Activated naive CD8-positive, alpha-beta T cell treated with anti-CD3 and anti-CD28 coated beads, Interleukin-2, amount 50 U/mL, for 16 hours (primary cell): ENCODE measurements around the gene ADRB1.

Experiments
- DNase-seq: peaks from one replicate; pipeline ENCODE4 v3.0.0-alpha.2; 2020; ENCODE audit warnings: low read depth, low spot score

The ADRB1 gene

DNA sequence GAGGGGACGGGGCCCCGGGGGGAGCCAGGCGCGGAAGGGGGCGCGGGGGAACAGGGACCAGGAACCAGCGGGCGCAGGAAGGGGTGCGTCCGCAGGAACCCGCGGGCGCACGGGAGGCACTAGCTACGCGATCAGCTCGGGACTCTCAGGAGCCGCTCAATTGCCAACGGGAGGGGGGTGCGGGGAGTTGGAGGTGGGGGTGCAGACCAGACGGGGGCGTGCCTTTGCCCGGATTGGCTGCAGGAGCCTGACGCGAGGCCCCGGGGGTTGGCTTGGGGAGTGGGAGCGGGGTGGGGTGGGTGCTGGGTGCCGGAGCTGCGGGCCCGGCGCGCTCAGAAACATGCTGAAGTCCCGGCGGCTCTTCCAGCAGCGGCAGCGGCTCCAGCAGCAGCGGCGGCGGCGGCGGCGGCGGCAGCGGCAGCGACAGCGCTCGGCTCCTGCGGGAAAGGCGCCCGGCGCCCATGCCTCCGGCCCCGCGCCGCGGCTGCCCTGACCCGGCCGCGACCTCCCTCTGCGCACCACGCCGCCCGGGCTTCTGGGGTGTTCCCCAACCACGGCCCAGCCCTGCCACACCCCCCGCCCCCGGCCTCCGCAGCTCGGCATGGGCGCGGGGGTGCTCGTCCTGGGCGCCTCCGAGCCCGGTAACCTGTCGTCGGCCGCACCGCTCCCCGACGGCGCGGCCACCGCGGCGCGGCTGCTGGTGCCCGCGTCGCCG, at the start of gene ADRB1:
Gene ADRB1, plus strand, starts transcription at position 335 of the 715 bp plus-strand sequence. Its CDS starts 267 bp downstream, at position 602.
- DNase-seq, result no peak

DNA sequence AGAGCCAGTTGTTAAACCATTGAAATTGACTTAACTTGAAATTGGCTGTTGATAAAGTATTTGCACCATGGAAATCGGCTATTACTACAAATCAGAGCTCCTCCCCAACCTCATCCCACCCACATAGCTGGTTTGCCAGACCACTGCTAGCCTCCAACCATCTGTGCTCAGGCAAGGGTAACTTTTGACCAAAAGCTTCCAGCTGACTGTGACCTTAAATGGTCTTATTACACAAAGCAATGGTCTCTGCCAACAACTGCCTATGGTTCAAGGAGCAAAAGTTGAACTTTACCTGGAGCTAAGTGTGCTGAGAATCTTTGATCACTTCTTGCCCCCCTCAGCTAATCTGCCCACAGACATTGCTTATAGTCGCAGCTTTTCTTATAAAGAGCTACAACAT, 48.5 kb upstream of the ADRB1 start:
- DNase-seq, result no peak

DNA sequence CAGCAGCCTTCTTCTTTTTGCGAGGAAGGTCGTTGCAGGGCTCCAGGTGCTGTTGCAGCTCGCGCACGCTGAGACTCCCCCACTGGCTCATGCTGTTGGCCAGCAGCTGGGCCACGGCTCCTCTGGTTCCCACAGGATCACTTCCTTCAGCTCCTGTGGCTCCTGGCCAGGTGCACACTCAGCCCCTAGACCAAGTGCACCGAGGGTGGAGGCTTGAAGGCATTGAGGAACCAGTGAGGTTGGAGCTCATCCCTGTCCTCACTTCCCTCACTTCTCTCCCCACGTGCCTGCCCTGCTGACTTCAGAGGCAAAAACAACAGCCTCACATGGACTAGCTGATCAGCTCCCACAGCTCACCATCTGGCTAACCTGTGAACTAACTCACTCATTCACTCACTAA, 46.2 kb upstream of the ADRB1 start:
- no peak for DNase-seq

DNA sequence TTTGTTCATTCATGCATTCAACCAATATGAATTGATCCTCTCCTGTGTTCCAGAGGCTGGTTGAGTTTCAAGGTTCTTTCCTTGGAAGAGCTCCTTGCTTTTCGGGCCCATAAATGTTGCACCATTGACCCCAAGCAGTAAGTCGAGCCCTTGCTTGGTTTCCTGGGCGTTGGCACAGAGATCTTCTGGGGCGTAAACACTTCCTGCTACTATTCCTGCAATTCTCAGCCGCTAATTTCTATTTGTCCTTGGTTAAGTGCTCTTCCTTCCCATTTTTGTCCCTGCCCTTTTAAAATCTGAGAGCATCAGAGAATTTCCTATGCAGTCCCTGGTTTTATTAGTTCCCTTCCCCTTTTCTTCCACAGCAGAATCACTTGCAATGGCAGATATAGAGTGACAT, 44.1 kb upstream of the ADRB1 start:
- DNase-seq, result no peak

DNA sequence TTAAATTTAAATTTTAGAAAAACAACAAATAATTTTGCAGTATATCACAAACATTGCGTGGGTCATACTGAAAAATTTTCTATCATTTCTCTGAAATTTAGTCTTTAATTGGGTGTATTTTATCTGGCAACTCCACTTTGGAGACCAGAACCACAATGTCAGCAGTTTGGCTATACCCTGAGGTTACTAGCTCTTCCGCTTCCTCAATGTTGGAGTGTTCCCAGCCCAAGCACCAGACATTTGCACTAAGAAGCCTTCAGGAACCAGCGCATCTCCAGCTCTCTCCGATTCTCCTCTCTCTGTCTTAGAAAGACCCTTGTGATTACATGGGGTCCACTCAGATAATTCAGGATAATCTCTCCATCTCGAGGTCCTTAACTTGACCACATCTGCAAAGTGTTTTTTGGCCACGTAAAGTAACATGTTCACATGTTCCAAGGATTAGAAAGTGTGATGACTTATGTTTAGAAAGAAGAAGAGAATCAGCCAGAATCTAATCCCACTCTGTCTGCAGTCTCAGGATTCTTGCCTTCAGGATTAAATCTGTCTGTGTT, 43.1 kb upstream of the ADRB1 start:
- no peak for DNase-seq

DNA sequence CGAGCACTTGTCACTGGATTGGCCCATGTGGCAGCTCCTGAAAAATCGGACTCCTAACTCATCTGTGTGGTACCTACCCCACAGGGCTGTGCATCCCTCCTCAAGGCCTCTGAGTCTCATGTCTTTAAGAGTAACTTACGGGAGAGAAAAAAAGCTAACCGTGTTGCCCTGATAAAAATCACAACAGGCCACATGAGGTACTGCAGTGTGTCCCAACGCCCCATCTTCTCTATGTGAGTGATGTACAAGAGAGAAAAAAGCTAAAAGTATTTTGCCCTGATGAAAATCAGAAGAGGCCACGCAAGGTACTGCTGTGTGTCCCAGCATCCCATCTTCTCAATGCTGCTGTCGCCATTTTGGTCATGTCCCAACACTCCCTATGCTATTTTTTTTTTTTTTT, 41.2 kb upstream of the ADRB1 start:
- DNase-seq, result no peak

DNA sequence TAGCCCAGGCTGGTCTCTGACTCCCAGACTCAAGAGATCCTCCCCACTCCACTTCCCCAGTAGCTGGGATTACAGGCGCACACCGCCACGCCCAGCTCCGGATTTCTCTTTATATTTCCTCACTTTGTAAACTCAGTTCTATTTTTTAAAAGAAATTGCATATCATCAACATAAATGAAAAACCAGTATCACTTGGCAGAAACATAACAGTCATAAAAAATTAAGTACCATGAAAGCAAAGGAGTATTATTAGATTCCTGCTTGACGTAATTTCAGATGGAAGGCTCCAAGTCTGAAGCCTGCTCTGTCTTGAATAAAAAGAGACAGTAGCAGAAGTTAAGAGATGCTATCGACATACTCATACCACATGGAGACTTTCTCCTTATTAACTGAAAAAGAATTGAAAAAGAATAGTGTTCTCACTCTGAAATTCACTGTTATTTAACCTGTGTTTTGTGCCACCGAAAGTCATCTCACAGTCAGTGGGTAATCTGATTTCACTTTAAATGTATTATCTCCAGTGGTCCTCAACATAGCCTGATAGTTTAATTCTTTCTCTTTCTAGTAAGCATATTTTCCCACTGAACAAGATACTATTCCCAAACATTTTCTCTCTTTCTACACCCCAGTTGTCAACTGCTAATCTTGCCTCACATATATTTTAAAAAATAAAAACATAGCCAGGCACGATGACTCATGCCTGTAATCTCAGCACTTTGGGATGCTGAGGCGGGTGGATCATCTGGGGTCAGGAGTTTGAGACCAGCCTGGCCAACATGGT, 40.3 kb upstream of the ADRB1 start:
- no peak for DNase-seq

DNA sequence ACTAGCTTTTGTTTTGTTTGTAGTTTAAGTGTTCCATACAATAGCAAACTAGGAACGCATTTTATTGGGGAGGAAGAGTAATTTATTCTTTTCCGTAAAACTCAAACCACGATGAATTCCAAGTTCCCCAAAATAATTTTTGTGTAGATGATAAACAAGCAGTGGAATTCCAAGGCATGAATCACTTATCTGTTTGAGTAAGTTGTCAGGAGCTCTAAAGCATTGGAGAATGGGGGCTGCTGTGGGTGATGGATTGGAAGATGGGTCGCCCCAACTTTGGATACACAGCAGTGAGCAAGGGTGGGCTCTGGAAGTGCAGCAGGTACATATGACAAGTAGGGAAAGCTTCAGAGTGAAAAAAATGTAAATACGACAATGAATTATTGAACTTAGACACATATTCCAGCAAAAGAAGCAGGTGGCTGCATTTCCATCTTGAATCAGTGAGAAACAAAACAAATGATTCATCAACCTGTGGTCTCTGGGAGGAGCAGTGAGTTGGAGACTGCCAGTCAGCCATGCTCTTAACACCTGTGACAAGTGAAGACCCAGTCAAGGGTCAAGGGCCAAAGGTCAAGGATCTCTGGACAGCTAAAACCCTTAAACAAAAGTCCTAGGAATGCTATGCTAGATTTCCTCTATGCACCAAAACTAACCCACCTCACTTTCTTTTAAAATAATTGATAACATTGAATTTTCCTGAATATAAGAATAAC, 34.2 kb upstream of the ADRB1 start:
- DNase-seq, result no peak

DNA sequence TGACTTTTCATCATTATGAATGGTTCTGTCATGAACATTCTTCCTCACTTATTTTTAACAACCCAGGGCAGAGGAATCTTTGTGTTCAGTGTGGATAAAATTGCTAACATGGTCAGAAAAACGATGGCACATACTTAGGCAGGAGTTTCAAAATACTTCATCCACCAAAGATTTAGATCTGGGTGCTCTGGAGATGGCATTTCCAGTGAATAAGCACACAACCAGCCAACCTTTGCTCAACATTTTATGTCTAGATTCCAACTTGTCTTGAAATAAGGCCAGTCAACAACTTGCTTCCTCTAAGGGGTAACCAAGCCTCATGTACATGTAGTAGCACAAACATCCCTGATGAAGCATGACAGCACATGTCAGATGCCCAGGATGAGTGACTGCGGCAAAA, 33.4 kb upstream of the ADRB1 start:
- DNase-seq, result no peak

DNA sequence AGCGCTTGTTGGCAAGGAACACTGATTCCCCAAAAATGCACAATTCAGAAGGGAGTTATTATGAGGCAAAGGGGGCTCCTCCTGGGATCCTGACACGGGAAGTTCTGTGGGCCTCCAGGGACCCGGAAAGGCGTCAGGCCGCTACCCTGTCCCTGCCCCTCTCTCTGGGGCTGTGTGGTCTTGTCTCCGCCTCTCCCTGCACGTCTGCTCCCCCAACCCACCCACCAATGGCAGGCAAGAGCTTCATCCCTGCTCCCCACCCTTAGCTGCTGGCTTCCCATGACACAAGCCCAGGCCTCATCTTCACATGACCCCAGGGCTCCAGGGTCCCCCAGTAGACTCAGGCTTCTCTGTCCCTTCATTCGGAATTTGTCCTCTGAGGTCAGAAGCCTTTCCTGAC, 31.0 kb upstream of the ADRB1 start:
- no peak for DNase-seq

DNA sequence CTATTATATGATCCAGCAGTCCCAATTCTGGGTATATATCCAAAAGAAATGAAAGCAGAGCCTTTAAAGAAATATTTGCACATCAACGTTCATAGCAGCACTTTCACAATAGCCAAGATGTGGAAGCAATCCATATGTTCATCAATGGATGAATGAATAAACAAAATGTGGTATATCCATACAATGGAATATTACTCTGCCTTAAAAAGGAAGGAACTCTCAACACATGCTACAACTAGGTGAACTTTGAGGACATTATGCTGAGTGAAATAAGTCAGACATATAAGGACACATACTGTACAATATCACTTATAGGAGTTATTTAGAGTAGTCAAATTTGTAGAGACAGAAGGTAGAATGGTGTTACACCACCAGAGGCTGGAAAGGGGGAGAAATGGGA, 28.0 kb upstream of the ADRB1 start:
- no peak for DNase-seq

DNA sequence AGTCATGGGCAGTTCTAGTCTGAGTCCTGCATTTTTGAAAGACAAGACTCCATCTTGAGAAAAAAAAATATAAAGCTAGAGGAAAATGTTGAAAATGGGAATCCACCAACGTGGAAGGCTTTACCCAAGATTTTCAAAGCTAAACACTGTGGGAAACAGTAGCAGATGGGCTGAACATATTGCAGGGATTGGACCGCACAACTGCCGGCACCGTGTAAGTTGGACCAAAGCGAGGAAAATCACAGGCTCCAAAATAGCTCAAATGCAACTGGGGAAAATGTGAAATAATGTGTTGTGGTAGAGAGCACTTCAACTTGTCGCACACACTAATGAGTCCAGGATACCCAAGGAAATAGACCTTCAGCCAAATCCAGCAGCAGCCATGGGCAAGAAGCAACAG, 26.4 kb upstream of the ADRB1 start:
- no peak for DNase-seq

DNA sequence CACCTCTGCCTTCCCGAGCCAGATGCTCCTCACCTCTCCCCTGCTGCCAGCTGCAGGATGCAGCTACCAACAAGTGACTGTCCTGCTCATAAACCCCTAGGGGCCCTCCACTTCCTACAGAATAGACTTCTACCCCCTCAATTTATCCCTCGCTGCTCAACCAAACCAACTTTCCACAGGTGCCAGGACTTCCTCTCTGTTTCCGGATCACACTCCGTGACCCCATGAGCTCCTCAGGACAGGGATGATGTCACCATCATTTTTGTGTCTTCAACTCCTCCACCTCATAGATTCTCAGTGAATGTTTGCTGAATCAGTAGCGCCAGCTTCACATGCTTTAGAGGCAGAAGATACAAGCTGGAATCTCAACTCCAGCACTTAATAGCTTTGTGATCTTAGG, 25.8 kb upstream of the ADRB1 start:
- no peak for DNase-seq

DNA sequence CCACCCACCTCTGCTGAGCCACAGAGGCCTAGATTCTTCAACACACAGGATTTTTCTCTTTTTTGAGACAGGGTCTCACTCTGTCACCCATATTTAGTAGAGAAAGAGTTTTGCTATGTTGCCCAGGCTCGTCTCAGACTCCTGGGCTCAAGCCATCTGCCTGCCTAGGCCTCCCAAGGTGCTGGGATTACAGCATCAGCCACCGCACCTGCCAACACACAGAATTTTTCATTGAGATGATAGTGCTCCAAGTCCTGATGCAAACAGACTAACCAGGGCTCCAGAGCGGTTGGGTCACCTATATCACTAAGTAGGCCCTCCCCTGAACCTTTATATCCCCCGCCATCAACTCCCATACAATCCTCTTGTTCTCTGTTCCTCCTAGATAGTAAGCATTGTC, 24.4 kb upstream of the ADRB1 start:
- no peak for DNase-seq

DNA sequence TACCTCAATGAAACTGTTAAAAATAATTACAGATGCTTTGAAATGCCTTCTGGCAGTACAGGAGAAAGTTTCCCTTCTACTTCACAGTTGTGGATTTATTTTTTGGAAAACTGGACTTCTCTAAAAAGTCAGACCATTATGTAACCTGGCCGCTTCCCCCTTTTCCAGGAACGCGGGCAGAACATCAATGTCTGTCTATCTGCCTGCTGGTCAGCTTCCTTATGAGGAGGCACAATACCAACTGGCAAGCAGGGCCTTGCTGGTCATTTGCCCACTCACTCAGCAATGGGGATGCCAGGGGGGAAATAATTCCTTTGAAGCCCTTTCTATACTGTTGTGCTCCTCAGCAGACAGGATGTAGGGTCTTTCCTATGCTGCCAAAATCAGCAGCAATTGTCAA, 22.5 kb upstream of the ADRB1 start:
- no peak for DNase-seq

DNA sequence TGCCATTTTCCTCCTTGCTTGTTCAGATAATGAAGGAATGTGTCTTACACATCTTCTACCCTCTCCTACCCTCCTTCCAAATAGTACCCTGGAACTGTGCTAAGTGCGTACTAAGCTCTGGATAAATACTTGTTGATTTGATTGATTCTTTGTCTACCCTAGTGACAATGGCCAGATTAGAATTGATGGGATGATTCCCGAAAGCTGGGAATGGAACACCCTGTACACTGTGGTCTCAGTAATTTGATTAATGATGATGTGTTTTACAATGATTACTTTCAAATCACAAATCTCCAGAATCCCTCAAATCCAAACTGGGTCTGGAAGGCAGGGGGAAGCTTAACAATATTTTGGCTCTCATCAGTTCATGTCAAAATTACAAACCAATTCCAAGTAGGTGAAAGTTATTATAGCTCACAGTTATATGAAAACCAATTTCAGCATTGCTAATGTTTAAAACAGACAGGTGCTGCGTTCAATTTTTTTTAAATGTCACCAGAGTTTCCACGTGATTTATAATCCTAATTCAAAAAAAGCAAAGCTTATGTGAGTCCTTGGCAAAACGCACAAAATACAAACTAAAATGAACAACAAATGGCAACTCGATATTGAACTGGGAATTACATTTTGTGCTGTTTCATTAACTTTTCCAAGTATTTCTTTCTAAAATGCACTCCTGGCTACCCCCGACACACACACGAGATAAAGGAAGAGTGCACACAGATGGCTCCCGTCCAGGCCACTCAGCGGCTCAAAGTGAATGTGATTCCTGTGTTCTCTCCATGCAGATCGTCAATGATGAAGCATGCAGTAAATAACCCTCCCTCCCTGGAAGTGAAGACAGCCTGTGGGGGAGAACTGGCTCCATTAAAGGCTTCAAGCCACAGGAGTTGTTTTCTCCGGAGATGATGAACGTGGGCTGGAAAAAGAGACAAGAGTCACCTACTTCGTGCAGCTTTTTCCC, 21.7 kb upstream of the ADRB1 start:
- no peak for DNase-seq

DNA sequence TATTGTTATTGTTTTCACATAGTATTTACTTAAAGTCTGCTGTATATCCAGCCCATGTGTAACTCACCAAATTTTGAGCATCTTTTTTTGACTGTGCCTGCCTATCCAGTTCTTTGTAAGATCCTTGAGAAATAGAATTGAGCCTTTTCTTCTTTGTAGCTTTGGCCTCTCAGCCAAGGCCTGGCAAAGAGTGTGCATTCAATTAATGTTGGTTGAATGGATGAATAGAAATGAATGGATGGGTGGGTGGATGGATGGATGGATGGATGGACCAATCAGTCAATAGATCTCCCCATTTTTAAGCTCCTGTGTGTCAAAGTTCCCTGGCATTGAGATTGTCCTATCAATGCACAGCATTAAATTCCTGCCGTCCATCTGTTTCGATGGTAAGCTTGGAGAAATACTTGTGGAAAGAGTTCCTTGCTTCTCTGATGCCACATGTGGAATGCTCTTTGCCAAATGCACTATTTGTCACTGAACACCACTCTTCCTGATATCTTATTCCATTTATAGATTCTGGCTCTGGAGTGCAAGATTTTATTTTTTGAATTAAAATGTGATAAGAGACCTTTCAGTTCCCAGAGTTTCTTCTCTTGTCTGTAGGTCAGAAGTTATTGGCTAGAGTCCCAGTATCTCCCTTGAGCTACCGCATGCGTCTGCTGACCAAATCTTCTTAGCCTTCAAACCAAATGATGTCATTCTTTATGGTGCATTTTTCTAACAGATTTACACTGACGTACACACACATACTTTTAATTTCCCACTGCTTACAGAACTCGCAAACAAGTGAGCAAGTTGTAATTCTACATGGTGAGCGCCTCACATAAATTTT, 20.7 kb upstream of the ADRB1 start:
- no peak for DNase-seq

DNA sequence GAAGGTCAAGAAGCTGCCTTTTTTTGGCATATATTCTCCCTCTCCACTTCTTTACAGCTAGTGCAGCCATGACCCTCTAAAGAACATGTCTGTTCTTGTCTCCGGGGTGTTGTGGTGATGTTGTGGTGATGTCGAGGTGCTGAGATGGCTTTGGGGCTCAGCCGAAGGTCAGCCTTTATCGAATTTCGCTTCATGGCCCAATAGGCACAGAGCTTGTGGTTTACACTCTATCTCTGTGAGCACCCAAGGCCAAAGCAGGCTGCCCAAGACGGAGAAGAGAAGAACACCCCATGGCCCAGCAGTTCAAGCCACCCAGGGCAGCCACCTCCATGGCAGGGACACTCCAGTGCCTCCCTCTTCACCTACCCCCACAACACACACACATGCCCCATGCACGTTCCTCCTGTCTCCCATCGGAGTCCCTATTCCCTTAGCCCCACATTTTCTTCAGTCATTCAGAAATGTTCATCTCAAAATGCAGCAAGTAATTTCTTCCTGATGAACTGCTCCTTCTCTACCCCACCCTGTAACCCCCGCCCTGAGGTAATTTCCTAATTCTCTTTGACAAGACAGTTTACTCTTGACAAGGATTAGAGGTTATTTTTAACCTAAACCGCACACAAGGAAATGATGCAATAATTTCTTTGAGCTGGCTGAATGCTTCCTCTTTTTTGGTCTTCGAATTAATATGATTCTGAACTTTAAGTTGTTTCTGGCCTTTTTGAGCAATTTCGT, 18.6 kb upstream of the ADRB1 start:
- no peak for DNase-seq

DNA sequence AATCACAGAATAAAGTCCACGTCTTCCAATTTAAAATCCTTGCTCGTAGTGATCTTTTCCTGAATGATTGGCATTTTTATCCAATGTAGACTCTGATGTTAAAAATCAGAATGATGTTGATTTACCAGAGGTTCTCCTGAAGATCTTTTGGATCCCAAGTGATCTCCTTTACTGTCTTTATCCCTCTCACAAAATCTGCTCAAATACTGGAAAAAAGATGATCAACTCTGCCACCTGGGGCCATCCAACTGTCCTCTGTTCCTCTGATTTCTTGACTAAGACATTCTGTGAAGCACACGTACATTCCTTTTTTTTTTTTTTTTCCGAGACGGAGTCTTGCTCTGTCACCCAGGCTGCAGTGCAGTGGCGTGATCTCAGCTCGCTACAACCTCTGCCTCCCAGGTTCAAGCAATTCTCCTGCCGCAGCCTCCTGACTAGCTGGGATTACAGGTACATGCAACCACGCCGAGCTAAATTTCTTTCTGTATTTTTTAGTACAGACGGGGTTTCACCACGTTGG, 18.0 kb upstream of the ADRB1 start:
- DNase-seq, result no peak
